NCI-H2227 (cell line): ENCODE results near the gene DLX2.

ENCODE experiments used
- DNase-seq: peaks from one replicate; lab custom pipeline; 2025; ENCODE audit not compliant: unreplicated experiment; lab: John Stamatoyannopoulos, UW

DLX2 gene

GRCh38 chr2:172094294-172095145 lies 8.2 kb downstream of the DLX2 start:
- DNase-seq = peak; percentile 95

GRCh38 chr2:172093416-172094293 lies 9.0 kb downstream of the DLX2 start:
- DNase-seq = peak; percentile 98

- no peak for DNase-seq
These were observed 9.8 kb downstream of the DLX2 start for GRCh38 chr2:172092716-172093415.

- peak; percentile 88 for DNase-seq
These were observed 10.7 kb downstream of the DLX2 start for GRCh38 chr2:172091761-172092566.

GRCh38 chr2:172091000-172091641 lies 11.6 kb downstream of the DLX2 start:
- DNase-seq = no peak

GRCh38 chr2:172090044-172090961 lies 12.4 kb downstream of the DLX2 start:
- DNase-seq = no peak

GRCh38 chr2:172089633-172090032 lies 13.1 kb downstream of the DLX2 start:
- DNase-seq = no peak

GRCh38 chr2:172089005-172089504 lies 13.6 kb downstream of the DLX2 start:
- DNase-seq = no peak

GRCh38 chr2:172088245-172089004 lies 14.3 kb downstream of the DLX2 start:
- no peak for DNase-seq

GRCh38 chr2:172087780-172088244 lies 14.9 kb downstream of the DLX2 start:
- no peak for DNase-seq

GRCh38 chr2:172087207-172087779 lies 15.4 kb downstream of the DLX2 start:
- no peak for DNase-seq

- no peak for DNase-seq
These were observed 16.2 kb downstream of the DLX2 start for GRCh38 chr2:172086241-172087206.

- DNase-seq = no peak
These were observed 17.1 kb downstream of the DLX2 start, which contains the start of gene DLX1 for GRCh38 chr2:172085460-172086159. Gene DLX1 (plus strand): TSS chr2:172085507. CDS start chr2:172085678, 171 bp downstream.

GRCh38 chr2:172084645-172085459 lies 17.8 kb downstream of the DLX2 start:
- peak; percentile 99 for DNase-seq

GRCh38 chr2:172084395-172084644 lies 18.4 kb downstream of the DLX2 start:
- DNase-seq = peak; percentile 89
